Right atrium auricular region (tissue), 2 donors: ENCODE data around the gene GFOD1. TPM values are rescaled to one million over a fixed set of nuclear protein-coding genes. Genes with fewer than 3 reads are reported as not detected.

Source experiments
- DNase-seq: peaks from one replicate; pipeline ENCODE4 v3.0.0-alpha.2; 2019; ENCODE audit warnings: low spot score
- H3K27ac ChIP-seq, 2 donors: fragments of 200-600 bp; sonication (generic); 1 replicate in 1 of 2; 2 replicates in 1 of 2; pipeline ENCODE4 v1.5.1; 2016 to 2019
- H3K27me3 ChIP-seq, 2 donors: fragments of 200-600 bp; sonication (generic); one replicate each; pipeline versions ENCODE4 v1.5.1 to v1.6.0; 2017 to 2019
- H3K36me3 ChIP-seq: fragments of 200-600 bp; sonication (generic); one replicate; pipeline ENCODE4 v1.5.1; 2016
- H3K4me1 ChIP-seq, 2 donors: fragments of 200-600 bp; sonication (generic); one replicate each; pipeline versions ENCODE4 v1.5.1 to v1.6.0; 2017 to 2019
- H3K4me3 ChIP-seq, 2 donors: fragments of 200-600 bp; sonication (generic); 1 replicate in 1 of 2; 2 replicates in 1 of 2; pipeline ENCODE4 v1.5.1; 2017 to 2019; ENCODE audit warnings: mild to moderate bottlenecking in 1 of 2, moderate library complexity in 1 of 2
- H3K9me3 ChIP-seq, 2 donors: fragments of 200-600 bp; sonication (generic); one replicate each; pipeline ENCODE4 v1.5.1; 2019
- CTCF ChIP-seq, 2 donors: fragments of 200-600 bp; sonication (generic); IDR thresholded peaks; one replicate each; pipeline ENCODE4 v1.5.1; 2019; ENCODE audit warnings: antibody characterized with exemption in 2 of 2
- total RNA-seq, 2 donors: library from RNA; depleted of rRNA; stranded (reverse); fragments of >200 nt; gene quantifications; one replicate each; pipeline ENCODE4 v1.1.0, GENCODE V29; 2016

The GFOD1 gene
- total RNA-seq, 2 donors from 2014 or later, result 66.2 to 96.3 TPM

DNA sequence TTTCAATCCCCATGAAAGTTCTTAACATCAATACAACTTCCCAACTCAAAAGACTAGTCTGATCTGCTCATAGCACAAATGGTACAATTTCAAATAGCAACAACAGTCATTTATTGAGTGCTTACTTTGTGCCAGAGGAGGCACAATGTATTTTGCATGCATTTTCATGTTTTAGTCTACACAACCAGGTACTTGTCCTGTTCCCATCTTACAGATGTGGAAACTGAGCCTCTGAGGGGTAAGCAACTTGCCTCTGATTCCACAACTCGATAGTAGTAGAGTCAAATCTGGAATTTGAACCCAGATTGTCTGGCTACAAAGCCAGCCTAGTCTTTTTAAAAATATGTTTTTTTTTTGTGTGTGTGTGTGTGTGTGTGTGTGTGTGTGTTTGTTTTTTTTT lies 113.5 kb downstream of the GFOD1 start:
- H3K9me3 ChIP-seq, result no peaks in the 10 kb centered on the region
- TF ChIP-seq CTCF (IDR thresholded peaks at IDR 0.05), result no peak
- H3K4me3 ChIP-seq, result no peak overlapping the region
- DNase-seq, result no peak
- peaks cover 0 to 52% of the 10 kb centered on the region in 2 donors for H3K4me1 ChIP-seq
- peak overlapping the region; percentile 54 to 58 for H3K27ac ChIP-seq
- peaks cover 12% of the 10 kb centered on the region for H3K36me3 ChIP-seq
- H3K27me3 ChIP-seq, result no peaks in the 10 kb centered on the region

- peaks cover 0 to 52% of the 10 kb centered on the region in 2 donors for H3K4me1 ChIP-seq
- peak overlapping the region; percentile 54 to 58 for H3K27ac ChIP-seq
- H3K36me3 ChIP-seq, result peaks cover 12% of the 10 kb centered on the region
- DNase-seq, result no peak
- H3K9me3 ChIP-seq, result no peaks in the 10 kb centered on the region
- H3K27me3 ChIP-seq, result no peaks in the 10 kb centered on the region
- TF ChIP-seq CTCF (IDR thresholded peaks at IDR 0.05), result no peak
- H3K4me3 ChIP-seq, result no peak overlapping the region
Observed at GRCh38 chr6:13373488-13373886, 113.9 kb downstream of the GFOD1 start.

GRCh38 chr6:13372688-13373487 lies 114.5 kb downstream of the GFOD1 start:
- H3K27ac ChIP-seq, result peak overlapping the region; percentile 54 to 58
- H3K27me3 ChIP-seq, result no peaks in the 10 kb centered on the region
- H3K9me3 ChIP-seq, result no peaks in the 10 kb centered on the region
- no peak overlapping the region for H3K4me3 ChIP-seq
- TF ChIP-seq CTCF (IDR thresholded peaks at IDR 0.05), result no peak
- H3K36me3 ChIP-seq, result peaks cover 8% of the 10 kb centered on the region
- DNase-seq, result no peak
- H3K4me1 ChIP-seq, result peaks cover 0 to 53% of the 10 kb centered on the region in 2 donors

DNA sequence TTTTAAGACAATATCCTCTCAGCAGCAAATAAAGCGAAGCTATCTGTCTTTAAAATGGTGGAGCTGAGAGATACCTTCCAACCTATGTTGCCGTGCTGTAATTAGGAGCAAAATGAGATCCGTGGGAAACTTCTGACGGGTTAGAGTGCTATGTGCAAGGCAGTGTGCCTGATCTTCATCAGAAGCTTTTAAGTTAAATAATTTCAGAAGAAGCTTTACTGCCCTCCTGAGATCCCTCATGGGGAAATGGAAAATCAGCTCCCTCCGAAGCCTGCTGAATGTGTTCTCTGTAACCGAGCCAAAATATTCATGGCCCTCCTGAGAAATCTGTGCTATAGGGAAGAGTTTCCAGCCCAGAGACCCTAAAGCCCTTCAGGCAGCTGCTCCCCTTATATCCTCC lies 115.3 kb downstream of the GFOD1 start:
- Histone ChIP-seq H3K9me3 (no peaks in the 10 kb centered on the region), H3K4me1 (peaks cover 0 to 61% of the 10 kb centered on the region in 2 donors), H3K4me3 (no peak overlapping the region)

DNA sequence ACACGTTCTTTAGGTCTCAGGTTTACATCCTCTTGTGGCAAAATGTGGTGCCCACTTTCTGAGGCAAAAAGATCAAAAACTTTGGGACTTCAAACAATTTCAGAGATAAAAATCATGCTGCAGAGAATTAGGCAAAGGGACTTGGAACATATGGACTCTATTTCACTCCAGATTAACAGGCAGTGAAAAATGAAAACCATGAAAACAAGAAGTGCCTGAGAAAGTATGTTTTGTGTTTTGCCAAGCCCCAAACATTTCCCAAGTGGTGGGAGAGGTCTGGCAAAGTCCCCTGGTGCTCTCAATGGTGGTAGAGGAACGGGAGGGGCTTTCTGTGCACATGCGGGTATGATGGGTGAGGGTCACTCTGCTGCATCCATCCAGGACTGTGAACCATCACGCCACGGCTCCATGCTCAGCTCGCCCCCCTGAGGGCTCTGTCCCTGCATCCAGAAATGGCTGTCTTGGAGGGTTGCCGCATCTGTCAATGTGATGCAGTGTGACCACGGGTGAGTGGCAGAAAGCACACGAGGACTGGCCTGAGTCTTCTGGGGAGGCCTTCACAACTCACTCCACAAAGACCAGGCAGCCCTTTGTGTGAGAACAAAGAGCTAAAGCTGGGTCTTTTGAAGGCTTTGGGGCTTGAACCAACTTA lies 115.9 kb downstream of the GFOD1 start:
- H3K9me3 ChIP-seq, result no peaks in the 10 kb centered on the region

More for the DNA sequence above, 115.3 kb downstream of the GFOD1 start:
- Histone ChIP-seq H3K27me3 (no peaks in the 10 kb centered on the region), H3K27ac (peak overlapping the region; percentile 54 to 58), H3K36me3 (peaks cover 1% of the 10 kb centered on the region)
- TF ChIP-seq CTCF (IDR thresholded peaks at IDR 0.05), result no peak
- DNase-seq, result no peak

More for the DNA sequence above, 115.9 kb downstream of the GFOD1 start:
- H3K4me3 ChIP-seq, result no peak overlapping the region
- no peaks in the 10 kb centered on the region for H3K27me3 ChIP-seq
- no peak for TF ChIP-seq CTCF (IDR thresholded peaks at IDR 0.05)
- DNase-seq, result no peak
- peak overlapping the region; percentile 54 to 58 for H3K27ac ChIP-seq
- H3K36me3 ChIP-seq, result no peaks in the 10 kb centered on the region
- peaks cover 0 to 61% of the 10 kb centered on the region in 2 donors for H3K4me1 ChIP-seq
